SK-N-MC (cell line): ENCODE results near the gene TPH2.

Source experiments
- EZH2 ChIP-seq: fragments of 200-600 bp; sonication (generic); IDR thresholded peaks from one replicate; pipeline ENCODE4 v1.6.1; 2017; ENCODE audit warnings: antibody characterized with exemption
- FOXP2 ChIP-seq: optimal IDR thresholded peaks from 2 replicates; pipeline ENCODE3; 2011; ENCODE audit warnings: mild to moderate bottlenecking, moderate library complexity; ENCODE audit not compliant: insufficient read depth; ENCODE audit errors: extremely low read length, control extremely low read depth
- POLR2AphosphoS5 ChIP-seq: IDR thresholded peaks from 2 replicates; pipeline ENCODE4 v1.6.1; 2012; ENCODE audit warnings: mild to moderate bottlenecking, low read depth, low read length, borderline replicate concordance

GRCh38 chr12:71942703-71943102 lies 4.1 kb downstream of the TPH2 start:
- TF ChIP-seq EZH2 (no peak), POLR2AphosphoS5 (no peak), FOXP2 (no peak)
